ENCODE data around the gene COL6A1.

The COL6A1 gene

DNA sequence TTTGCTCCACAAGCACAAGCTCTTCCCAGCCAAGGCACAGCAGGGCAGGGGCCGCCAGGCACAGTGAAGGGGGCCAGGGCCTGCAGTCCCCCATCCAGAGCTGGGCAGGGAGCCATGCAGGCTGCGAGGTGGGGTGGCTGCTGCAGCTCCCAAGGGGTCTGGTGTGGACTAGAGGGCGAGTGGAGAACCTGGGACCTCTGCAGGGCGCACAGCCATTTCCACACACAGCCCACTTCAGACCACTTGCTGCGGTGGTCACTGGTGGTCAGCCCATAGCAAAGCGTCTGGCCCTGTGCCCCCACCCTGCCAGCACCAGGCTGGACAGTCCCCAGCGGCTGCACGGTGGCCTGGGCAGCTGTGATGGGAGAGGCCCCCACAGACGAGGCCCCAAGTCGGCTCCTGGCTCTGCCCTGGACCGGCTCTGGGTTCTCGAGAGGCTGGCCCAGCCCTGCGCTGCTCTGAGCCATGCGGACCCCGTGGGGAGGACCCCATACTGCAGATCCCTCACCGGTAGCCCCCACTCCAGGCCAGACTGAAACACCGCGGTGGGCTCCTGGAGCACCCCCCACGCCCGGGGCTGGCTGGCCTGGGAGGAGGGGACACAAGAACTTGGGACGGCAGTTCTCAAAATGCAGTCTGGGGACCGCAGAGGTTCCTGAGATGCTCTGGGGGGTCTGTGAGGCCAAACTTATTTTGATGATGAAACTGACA is 69.3 kb downstream of the COL6A1 start:
- no peak for DNase-seq

DNA sequence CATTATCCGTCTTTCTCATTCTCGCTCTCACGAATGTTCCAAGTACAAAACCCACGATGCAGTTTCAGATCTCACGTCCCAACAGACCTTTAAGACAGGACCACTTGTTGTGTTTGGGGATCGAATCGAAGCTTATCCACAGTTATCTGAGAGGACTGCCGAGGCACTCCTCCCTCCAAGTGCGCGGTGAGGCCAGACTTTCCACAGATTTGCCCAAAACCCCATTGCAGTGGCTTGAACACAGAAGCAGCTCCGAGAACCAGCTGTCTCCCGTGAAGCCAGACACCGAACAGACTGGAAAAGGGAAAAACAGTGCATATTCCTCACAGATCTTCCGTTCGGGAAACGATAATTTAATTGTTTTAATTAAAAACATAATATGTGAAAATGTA is 69.8 kb downstream of the COL6A1 start:
- DNase-seq = no peak

DNA sequence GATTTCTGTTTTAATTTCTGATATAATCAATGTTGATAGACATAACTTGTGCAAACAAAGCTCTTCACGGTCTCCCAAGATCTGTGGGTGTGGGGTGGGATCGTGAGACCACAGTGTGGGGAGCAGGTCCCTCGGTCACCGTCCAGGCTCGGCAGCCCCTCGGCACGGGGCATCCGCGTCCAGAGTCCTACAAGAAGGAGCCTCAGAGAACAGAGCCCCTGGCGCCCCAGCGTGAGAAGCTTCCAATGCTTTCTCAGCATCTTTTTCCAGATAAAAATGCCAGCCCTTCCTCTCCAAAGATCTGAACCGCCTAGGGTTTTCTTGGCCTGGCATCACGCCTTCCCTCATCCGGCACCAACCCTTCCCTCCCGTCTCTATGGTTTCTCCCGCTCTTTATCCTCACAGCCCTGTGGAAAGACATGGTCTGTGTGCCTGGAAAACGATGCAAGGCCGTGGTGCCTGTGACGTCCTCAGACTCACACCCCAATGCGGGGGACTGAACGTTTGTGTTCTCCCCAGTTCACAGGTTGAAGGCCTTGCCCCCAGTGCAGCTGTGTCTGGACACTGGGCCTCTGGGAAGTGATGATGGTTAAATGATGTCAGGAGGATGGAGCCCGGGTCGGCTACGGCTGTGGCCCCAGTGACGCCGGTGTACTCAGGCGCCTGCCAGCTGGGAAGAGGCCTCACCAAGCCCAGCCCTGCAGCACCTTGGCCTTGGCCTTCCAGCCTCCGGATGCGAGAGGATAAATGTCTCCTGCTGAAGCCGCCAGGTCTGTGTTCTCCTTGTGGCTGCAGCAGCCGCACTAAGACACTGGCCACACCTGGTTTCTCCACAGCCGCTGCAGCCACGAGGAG is 70.5 kb downstream of the COL6A1 start:
- DNase-seq = no peak

DNA sequence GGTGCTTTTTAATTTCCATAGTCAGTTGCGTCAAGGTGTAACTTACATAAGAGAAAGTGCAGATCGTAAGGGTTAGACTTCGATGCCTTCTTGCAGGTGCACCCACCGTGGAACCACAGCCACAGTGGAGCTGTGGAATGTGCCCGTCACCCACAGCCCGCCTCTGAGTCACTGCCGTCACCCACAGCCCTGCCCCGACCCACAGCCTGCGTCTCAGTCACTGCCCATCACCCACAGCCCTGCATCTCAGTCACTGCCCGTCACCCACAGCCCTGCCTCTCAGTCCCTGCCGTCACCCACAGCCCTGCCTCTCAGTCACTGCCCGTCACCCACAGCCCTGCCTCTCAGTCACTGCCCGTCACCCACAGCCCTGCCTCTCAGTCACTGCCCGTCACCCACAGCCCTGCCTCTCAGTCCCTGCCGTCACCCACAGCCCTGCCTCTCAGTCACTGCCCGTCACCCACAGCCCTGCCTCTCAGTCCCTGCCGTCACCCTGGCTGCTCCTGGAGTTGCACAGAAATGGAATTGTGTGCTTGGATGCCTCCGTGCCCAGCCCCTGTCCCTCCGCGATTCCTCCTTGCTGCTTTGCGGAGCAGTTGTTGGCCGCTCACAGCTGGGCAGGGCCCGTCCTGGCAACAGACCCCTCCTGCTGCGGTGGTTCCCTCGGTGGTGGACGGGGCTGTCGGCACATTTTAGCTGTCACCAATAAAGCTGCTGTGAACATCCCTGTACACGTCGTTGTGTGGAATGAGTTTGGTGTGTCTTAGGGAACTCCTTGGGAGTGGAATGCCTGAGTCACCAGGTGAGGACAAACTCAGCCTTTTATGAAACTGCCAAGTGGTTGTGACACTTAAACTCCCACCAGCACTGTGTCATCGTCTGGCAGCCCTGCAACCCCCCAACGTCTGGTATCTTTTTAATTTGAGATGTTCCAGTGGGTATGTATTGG is 71.4 kb downstream of the COL6A1 start:
- no peak for DNase-seq

DNA sequence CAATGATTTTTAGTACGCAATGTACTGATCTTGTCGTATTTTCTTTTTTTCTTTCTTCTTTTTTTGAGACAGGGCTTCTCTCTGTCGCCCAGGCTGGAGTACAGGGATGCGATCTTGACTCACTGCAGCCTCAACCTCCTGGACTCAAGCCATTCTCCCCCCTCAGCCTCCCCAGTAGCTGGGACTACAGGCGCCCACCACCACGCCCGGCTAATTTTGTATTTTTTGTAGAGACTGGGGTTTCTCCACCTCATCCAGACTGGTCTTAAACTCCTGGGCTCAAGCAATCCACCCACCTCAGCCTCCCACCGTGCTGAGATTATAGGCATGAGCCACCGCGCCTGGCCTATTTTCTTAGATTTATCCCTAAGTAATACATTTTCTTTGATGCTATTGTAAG is 72.5 kb downstream of the COL6A1 start:
- no peak for DNase-seq

DNA sequence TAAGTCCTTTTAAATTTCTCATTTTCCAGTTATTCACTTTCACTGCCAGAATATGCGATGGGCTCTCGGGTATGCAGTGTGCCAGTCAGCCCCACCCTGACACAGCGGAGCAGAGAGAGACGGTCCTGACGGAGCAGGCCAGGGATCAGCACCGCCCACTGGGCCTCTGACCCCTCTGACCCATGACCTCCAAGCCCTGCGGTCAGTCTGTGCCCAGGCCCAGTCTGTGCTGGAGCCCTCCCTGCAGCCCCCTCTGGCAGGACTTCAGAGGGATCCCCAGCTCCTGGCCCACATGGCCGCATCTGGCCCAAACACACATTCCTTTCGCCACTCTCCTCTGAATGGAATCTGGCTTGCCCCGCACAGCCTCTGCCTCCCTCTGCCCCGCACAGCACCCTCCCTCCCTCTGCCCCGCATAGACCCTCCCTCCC is 72.9 kb downstream of the COL6A1 start:
- no peak for DNase-seq

Measured in DMS53 (cell line).